ENCODE data around the gene AP4S1. TPM values are rescaled to one million over a fixed set of nuclear protein-coding genes. Genes with fewer than 3 reads are reported as not detected.
"Not testable (repeated sequence)": the region's sequence is repeated elsewhere in the genome, so short reads cannot be mapped to it uniquely, and the experiment has no call there.

The AP4S1 gene
- total RNA-seq, 1 donor = 7.9 TPM

GRCh38 chr14:31003284-31003683 is 22.2 kb upstream of the AP4S1 start:
- DNase-seq (ENCODE audit: low read depth) = no peak
- no peak overlapping the region for H3K4me3 ChIP-seq (ENCODE audit: low read depth, low read length)
- no peak for TF ChIP-seq CTCF (IDR thresholded peaks at IDR 0.05; ENCODE audit: insufficient read depth, low read length)

GRCh38 chr14:31004007-31004406 is 21.4 kb upstream of the AP4S1 start:
- not testable (repeated sequence) for H3K4me3 ChIP-seq (ENCODE audit: low read depth, low read length); DNase-seq (ENCODE audit: low read depth)

GRCh38 chr14:31006703-31007102 is 18.7 kb upstream of the AP4S1 start:
- no peak overlapping the region for H3K4me3 ChIP-seq (ENCODE audit: low read depth, low read length)
- DNase-seq (ENCODE audit: low read depth) = no peak
- no peak for TF ChIP-seq CTCF (IDR thresholded peaks at IDR 0.05; ENCODE audit: insufficient read depth, low read length)

GRCh38 chr14:31009836-31010574 is 15.4 kb upstream of the AP4S1 start:
- no peak for TF ChIP-seq CTCF (IDR thresholded peaks at IDR 0.05; ENCODE audit: insufficient read depth, low read length)
- DNase-seq (ENCODE audit: low read depth) = no peak
- no peak overlapping the region for H3K4me3 ChIP-seq (ENCODE audit: low read depth, low read length)

GRCh38 chr14:31010935-31011334 is 14.5 kb upstream of the AP4S1 start:
- DNase-seq (ENCODE audit: low read depth) = no peak
- no peak for TF ChIP-seq CTCF (IDR thresholded peaks at IDR 0.05; ENCODE audit: insufficient read depth, low read length)
- no peak overlapping the region for H3K4me3 ChIP-seq (ENCODE audit: low read depth, low read length)

GRCh38 chr14:31013841-31014240 is 11.6 kb upstream of the AP4S1 start:
- H3K4me3 ChIP-seq (ENCODE audit: low read depth, low read length) = no peak overlapping the region
- DNase-seq (ENCODE audit: low read depth) = no peak
- no peak for TF ChIP-seq CTCF (IDR thresholded peaks at IDR 0.05; ENCODE audit: insufficient read depth, low read length)

- no peak for TF ChIP-seq CTCF (IDR thresholded peaks at IDR 0.05; ENCODE audit: insufficient read depth, low read length)
- DNase-seq (ENCODE audit: low read depth) = no peak
- H3K4me3 ChIP-seq (ENCODE audit: low read depth, low read length) = no peak overlapping the region
These were observed 7.3 kb upstream of the AP4S1 start for GRCh38 chr14:31018057-31018645.

Data from fibroblast of the aortic adventitia (primary cell).